ENCODE measurements around the gene RPRD1B.
"Not testable (repeated sequence)": the region's sequence is repeated elsewhere in the genome, so short reads cannot be mapped to it uniquely, and the experiment has no call there.

The RPRD1B gene

DNA sequence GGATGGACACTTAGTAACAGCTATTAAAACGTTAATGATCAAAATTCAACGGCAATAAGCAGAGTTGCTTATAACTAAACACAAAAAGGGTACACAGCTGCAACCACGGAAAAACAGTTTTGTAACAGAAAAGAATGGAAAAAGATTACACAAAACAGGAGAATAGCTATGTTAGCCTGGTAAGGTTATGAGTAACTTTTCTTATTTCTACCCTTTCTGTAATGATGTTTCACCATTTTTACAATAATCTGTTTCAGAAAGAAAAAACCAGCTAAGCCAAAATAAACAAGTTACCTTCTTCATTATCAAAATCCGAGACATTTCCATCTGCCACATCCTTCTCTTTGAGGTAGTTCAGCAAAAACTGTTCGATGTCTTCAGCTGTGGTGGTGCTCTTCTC lies 27.6 kb upstream of the RPRD1B start:
- no peaks in the 10 kb centered on the region for H4K20me1 ChIP-seq (ENCODE audit: insufficient read depth, low read length)
- no peak overlapping the region for H3K4me2 ChIP-seq (ENCODE audit: low read length)
- no peak for TF ChIP-seq EZH2 (IDR thresholded peaks at IDR 0.05; ENCODE audit: borderline replicate concordance, low read length)
- TF ChIP-seq, protein P1, sequence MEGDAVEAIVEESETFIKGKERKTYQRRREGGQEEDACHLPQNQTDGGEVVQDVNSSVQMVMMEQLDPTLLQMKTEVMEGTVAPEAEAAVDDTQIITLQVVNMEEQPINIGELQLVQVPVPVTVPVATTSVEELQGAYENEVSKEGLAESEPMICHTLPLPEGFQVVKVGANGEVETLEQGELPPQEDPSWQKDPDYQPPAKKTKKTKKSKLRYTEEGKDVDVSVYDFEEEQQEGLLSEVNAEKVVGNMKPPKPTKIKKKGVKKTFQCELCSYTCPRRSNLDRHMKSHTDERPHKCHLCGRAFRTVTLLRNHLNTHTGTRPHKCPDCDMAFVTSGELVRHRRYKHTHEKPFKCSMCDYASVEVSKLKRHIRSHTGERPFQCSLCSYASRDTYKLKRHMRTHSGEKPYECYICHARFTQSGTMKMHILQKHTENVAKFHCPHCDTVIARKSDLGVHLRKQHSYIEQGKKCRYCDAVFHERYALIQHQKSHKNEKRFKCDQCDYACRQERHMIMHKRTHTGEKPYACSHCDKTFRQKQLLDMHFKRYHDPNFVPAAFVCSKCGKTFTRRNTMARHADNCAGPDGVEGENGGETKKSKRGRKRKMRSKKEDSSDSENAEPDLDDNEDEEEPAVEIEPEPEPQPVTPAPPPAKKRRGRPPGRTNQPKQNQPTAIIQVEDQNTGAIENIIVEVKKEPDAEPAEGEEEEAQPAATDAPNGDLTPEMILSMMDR (IDR thresholded peaks at IDR 0.05; ENCODE audit: low read length) = no peak
- no peaks in the 10 kb centered on the region for H3K4me1 ChIP-seq (ENCODE audit: insufficient read depth, low read length, severe bottlenecking)
- H3K4me3 ChIP-seq (ENCODE audit: low read depth, low read length, poor library complexity, severe bottlenecking) = no peak overlapping the region
- no peaks in the 10 kb centered on the region for H3F3A ChIP-seq (ENCODE audit: insufficient read depth, low read length)
- peaks cover 75% of the 10 kb centered on the region for H3K36me3 ChIP-seq (ENCODE audit: insufficient read depth, low read length)
- H3K9me3 ChIP-seq (ENCODE audit: low read length) = no peaks in the 10 kb centered on the region
- no peak overlapping the region for H3K27ac ChIP-seq (ENCODE audit: low read depth, low read length, poor library complexity, severe bottlenecking)
- no peaks in the 10 kb centered on the region for H3K27me3 ChIP-seq (ENCODE audit: insufficient read depth, low read length)
- H3K9ac ChIP-seq (ENCODE audit: low read length) = no peak overlapping the region
- no peaks in the 10 kb centered on the region for H3K9me2 ChIP-seq (ENCODE audit: low read depth, low read length)
- no peak overlapping the region for H2AFZ ChIP-seq (ENCODE audit: low read length)
- H3K79me2 ChIP-seq (ENCODE audit: insufficient read depth, low read length) = no peaks in the 10 kb centered on the region

DNA sequence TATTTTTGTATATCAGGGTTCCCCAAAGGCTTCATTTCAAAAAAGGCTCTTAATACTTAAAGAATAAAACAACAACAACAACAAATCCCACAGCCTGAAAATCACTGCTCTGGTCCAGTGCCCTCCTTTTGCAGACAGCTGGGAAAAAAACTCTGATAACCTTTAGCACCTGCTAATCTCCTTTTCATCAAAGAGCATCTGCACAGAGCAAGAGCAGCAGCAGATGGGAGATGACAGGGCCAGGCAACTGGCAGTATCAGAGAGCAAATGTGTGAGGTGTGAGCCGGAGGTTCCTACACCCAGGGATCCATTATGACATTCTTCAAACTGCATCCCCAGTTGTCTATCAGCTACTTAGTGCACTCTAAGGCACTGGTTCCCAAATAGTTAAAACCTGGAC lies 26.0 kb upstream of the RPRD1B start:
- H3K36me3 ChIP-seq (ENCODE audit: insufficient read depth, low read length) = peaks cover 75% of the 10 kb centered on the region
- TF ChIP-seq EZH2 (IDR thresholded peaks at IDR 0.05; ENCODE audit: borderline replicate concordance, low read length) = no peak
- TF ChIP-seq, protein P1 (IDR thresholded peaks at IDR 0.05; ENCODE audit: low read length) = no peak
- H3F3A ChIP-seq (ENCODE audit: insufficient read depth, low read length) = no peaks in the 10 kb centered on the region
- no peaks in the 10 kb centered on the region for H3K9me3 ChIP-seq (ENCODE audit: low read length)
- no peaks in the 10 kb centered on the region for H3K4me1 ChIP-seq (ENCODE audit: insufficient read depth, low read length, severe bottlenecking)
- H3K27ac ChIP-seq (ENCODE audit: low read depth, low read length, poor library complexity, severe bottlenecking) = no peak overlapping the region
- no peak overlapping the region for H2AFZ ChIP-seq (ENCODE audit: low read length)
- H4K20me1 ChIP-seq (ENCODE audit: insufficient read depth, low read length) = no peaks in the 10 kb centered on the region
- no peak overlapping the region for H3K4me3 ChIP-seq (ENCODE audit: low read depth, low read length, poor library complexity, severe bottlenecking)
- H3K9ac ChIP-seq (ENCODE audit: low read length) = no peak overlapping the region
- no peak overlapping the region for H3K4me2 ChIP-seq (ENCODE audit: low read length)
- H3K79me2 ChIP-seq (ENCODE audit: insufficient read depth, low read length) = no peaks in the 10 kb centered on the region
- H3K27me3 ChIP-seq (ENCODE audit: insufficient read depth, low read length) = no peaks in the 10 kb centered on the region
- H3K9me2 ChIP-seq (ENCODE audit: low read depth, low read length) = no peaks in the 10 kb centered on the region

DNA sequence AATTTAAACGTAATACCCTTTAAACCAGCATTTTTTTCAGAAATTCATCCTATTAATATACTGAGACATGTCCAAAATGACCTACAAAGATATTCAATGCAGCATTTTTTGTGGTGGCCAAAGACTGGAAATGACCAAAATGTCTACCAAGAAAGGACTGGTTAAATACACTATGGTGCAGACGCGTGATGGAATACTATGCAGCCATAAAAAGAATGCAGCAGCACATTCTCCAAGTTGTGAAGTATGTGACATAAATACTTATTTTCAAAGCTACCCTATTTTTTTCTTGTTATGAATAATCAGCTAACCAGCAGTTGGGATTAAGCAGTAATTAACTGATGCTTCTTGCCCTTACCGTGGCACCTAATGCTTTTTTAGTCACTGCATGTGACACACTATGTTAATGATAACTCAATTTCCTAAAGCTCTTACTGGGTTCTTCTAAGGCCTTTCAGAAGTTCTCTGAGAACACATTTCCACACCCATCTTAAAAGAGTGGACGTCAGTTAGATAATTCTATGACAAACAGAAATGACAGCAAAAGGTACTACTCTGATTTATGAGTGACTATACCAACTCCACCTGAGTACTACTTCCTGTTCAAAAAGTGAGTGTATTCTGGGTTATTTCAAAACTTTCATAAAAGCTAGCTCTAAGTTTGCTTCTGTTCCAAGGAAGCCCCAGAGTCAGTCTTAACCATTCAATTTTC lies 25.2 kb upstream of the RPRD1B start:
- H4K20me1 ChIP-seq (ENCODE audit: insufficient read depth, low read length) = no peaks in the 10 kb centered on the region
- no peaks in the 10 kb centered on the region for H3K9me2 ChIP-seq (ENCODE audit: low read depth, low read length)
- no peak overlapping the region for H3K4me2 ChIP-seq (ENCODE audit: low read length)
- H3K4me3 ChIP-seq (ENCODE audit: low read depth, low read length, poor library complexity, severe bottlenecking) = no peak overlapping the region
- H3K36me3 ChIP-seq (ENCODE audit: insufficient read depth, low read length) = peaks cover 75% of the 10 kb centered on the region
- H3K27me3 ChIP-seq (ENCODE audit: insufficient read depth, low read length) = no peaks in the 10 kb centered on the region
- H3K79me2 ChIP-seq (ENCODE audit: insufficient read depth, low read length) = no peaks in the 10 kb centered on the region
- TF ChIP-seq EZH2 (IDR thresholded peaks at IDR 0.05; ENCODE audit: borderline replicate concordance, low read length) = no peak
- TF ChIP-seq, protein P1 (IDR thresholded peaks at IDR 0.05; ENCODE audit: low read length) = no peak
- no peak overlapping the region for H3K9ac ChIP-seq (ENCODE audit: low read length)
- no peaks in the 10 kb centered on the region for H3F3A ChIP-seq (ENCODE audit: insufficient read depth, low read length)
- H3K27ac ChIP-seq (ENCODE audit: low read depth, low read length, poor library complexity, severe bottlenecking) = no peak overlapping the region
- no peak overlapping the region for H2AFZ ChIP-seq (ENCODE audit: low read length)
- no peaks in the 10 kb centered on the region for H3K9me3 ChIP-seq (ENCODE audit: low read length)
- H3K4me1 ChIP-seq (ENCODE audit: insufficient read depth, low read length, severe bottlenecking) = no peaks in the 10 kb centered on the region

DNA sequence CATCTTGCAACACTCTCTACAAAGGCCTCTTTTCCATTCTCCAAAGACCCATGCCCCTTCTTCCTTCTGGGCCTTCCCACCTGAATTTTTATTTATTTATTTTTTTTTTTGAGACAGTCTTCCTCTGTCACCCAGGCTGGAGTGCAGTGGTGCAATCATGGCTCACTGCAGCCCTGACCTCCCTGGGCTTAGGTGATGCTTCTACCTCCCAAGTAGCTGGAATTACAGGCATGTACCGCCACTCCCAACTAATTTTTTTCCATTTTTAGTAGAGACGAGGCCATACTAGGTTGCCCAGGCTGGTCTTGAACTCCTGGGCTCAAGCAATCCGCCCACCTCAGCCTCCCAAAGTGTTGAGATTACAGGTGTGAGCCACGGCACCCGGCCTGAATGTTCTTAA lies 24.1 kb upstream of the RPRD1B start:
- not testable (repeated sequence) for H2AFZ ChIP-seq (ENCODE audit: low read length); H3K4me2 ChIP-seq (ENCODE audit: low read length); H3F3A ChIP-seq (ENCODE audit: insufficient read depth, low read length); H3K9ac ChIP-seq (ENCODE audit: low read length); H4K20me1 ChIP-seq (ENCODE audit: insufficient read depth, low read length); H3K27ac ChIP-seq (ENCODE audit: low read depth, low read length, poor library complexity, severe bottlenecking); H3K4me1 ChIP-seq (ENCODE audit: insufficient read depth, low read length, severe bottlenecking); H3K79me2 ChIP-seq (ENCODE audit: insufficient read depth, low read length); H3K9me2 ChIP-seq (ENCODE audit: low read depth, low read length); H3K4me3 ChIP-seq (ENCODE audit: low read depth, low read length, poor library complexity, severe bottlenecking); H3K27me3 ChIP-seq (ENCODE audit: insufficient read depth, low read length); H3K9me3 ChIP-seq (ENCODE audit: low read length)
- peaks cover 77% of the 10 kb centered on the region for H3K36me3 ChIP-seq (ENCODE audit: insufficient read depth, low read length)

Measured in OCI-LY1 (cell line).